ENCODE data around the gene ZNF211. TPM values are rescaled to one million over a fixed set of nuclear protein-coding genes. Genes with fewer than 3 reads are reported as not detected.

The ZNF211 gene
- total and polyA plus RNA-seq, 12 donors, result 5.7 to 26.6 (median 10.4) TPM

- DNase-seq, result no peak
- H3K4me3 ChIP-seq, result no peak overlapping the region
- peaks cover 0 to 100% (median 77%) of the 10 kb centered on the region in 11 donors for H3K9me3 ChIP-seq
- TF ChIP-seq, protein P1, sequence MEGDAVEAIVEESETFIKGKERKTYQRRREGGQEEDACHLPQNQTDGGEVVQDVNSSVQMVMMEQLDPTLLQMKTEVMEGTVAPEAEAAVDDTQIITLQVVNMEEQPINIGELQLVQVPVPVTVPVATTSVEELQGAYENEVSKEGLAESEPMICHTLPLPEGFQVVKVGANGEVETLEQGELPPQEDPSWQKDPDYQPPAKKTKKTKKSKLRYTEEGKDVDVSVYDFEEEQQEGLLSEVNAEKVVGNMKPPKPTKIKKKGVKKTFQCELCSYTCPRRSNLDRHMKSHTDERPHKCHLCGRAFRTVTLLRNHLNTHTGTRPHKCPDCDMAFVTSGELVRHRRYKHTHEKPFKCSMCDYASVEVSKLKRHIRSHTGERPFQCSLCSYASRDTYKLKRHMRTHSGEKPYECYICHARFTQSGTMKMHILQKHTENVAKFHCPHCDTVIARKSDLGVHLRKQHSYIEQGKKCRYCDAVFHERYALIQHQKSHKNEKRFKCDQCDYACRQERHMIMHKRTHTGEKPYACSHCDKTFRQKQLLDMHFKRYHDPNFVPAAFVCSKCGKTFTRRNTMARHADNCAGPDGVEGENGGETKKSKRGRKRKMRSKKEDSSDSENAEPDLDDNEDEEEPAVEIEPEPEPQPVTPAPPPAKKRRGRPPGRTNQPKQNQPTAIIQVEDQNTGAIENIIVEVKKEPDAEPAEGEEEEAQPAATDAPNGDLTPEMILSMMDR (IDR thresholded peaks at IDR 0.05), result no peak
- WGBS, 2 donors, result 98% methylated on average over 6 of the region's 6 CpGs
- H3K27me3 ChIP-seq, result no peaks in the 10 kb centered on the region
- no peak for ATAC-seq
- peaks cover 0 to 13% (median 8%) of the 10 kb centered on the region in 9 donors for H3K4me1 ChIP-seq
- peaks cover 0 to 73% (median 38%) of the 10 kb centered on the region in 9 donors for H3K36me3 ChIP-seq
- intact Hi-C loops (cut with DNase I), result no loop called here
- H3K27ac ChIP-seq, result no peak overlapping the region
Observed at GRCh38 chr19:57688011-57688763, 55.2 kb downstream of the ZNF211 start.

- DNase-seq (no peak), ATAC-seq (no peak)
- no peaks in the 10 kb centered on the region for H3K4me1 ChIP-seq
- H3K27me3 ChIP-seq, result no peaks in the 10 kb centered on the region
- intact Hi-C loops (cut with DNase I), result no loop called here
- TF ChIP-seq, protein P1 (IDR thresholded peaks at IDR 0.05), result no peak
- H3K27ac ChIP-seq, result no peak overlapping the region
- WGBS, 2 donors, result 91 to 100% methylated on average over 3 of the region's 3 CpGs
- H3K9me3 ChIP-seq, result peaks cover 0 to 100% (median 69%) of the 10 kb centered on the region in 11 donors
- no peak overlapping the region for H3K4me3 ChIP-seq
- peaks cover 0 to 74% (median 30%) of the 10 kb centered on the region in 9 donors for H3K36me3 ChIP-seq
Observed at GRCh38 chr19:57689750-57690149, 56.8 kb downstream of the ZNF211 start.

Other genes with a start within 250 kb of the ZNF211 start
- gene ZNF548, start 243.3 kb upstream of the ZNF211 start, total RNA-seq, result 10 to 100 TPM; 12.7 to 18.8 (median 14.2) TPM
- gene ZNF548, start 243.3 kb upstream of the ZNF211 start, polyA plus RNA-seq, result 1 to 10 TPM; 5.3 to 7.8 TPM
- 10 to 100 TPM in 5 of 10 donors, 1 to 10 TPM in 5; 7.7 to 11.6 (median 10.0) TPM for gene ZNF17, start 222.0 kb upstream of the ZNF211 start, total RNA-seq
- 1 to 10 TPM; 3.4 to 4.2 TPM for gene ZNF17, start 222.0 kb upstream of the ZNF211 start, polyA plus RNA-seq
- gene ZNF749, start 197.8 kb upstream of the ZNF211 start, total RNA-seq, result 1 to 10 TPM; 1.7 to 7.7 (median 2.4) TPM
- gene ZNF749, start 197.8 kb upstream of the ZNF211 start, polyA plus RNA-seq, result 10 to 100 TPM in 1 of 2 donors, 1 to 10 TPM in 1; 2.9 to 12.8 TPM
- gene VN1R1, start 176.0 kb upstream of the ZNF211 start, total RNA-seq, result 1 to 10 TPM; 1.9 to 6.5 (median 4.5) TPM
- gene VN1R1, start 176.0 kb upstream of the ZNF211 start, polyA plus RNA-seq, result 1 to 10 TPM in 1 of 2 donors, under 1 TPM in 1; 0.88 to 1.8 TPM
- gene ZNF772, start 155.6 kb upstream of the ZNF211 start, total RNA-seq, result 10 to 100 TPM; 18.6 to 27.4 (median 23.2) TPM
- 1 to 10 TPM; 2.4 to 2.7 TPM for gene ZNF772, start 155.6 kb upstream of the ZNF211 start, polyA plus RNA-seq
- gene ZNF419, start 145.4 kb upstream of the ZNF211 start, total RNA-seq, result 1 to 10 TPM; 5.4 to 9.1 (median 7.8) TPM
- gene ZNF419, start 145.4 kb upstream of the ZNF211 start, polyA plus RNA-seq, result 1 to 10 TPM; 5.0 to 9.2 TPM
- 1 to 10 TPM; 3.1 to 6.4 (median 5.0) TPM for gene ZNF773, start 133.2 kb upstream of the ZNF211 start, total RNA-seq
- gene ZNF773, start 133.2 kb upstream of the ZNF211 start, polyA plus RNA-seq, result 1 to 10 TPM; 2.4 to 3.2 TPM
- 1 to 10 TPM; 3.0 to 5.1 (median 3.8) TPM for gene ZNF549, start 105.8 kb upstream of the ZNF211 start, total RNA-seq
- gene ZNF549, start 105.8 kb upstream of the ZNF211 start, polyA plus RNA-seq, result 1 to 10 TPM; 2.1 to 2.9 TPM
- 1 to 10 TPM; 4.6 to 9.7 (median 7.5) TPM for gene ZNF550, start 73.3 kb upstream of the ZNF211 start, total RNA-seq
- gene ZNF550, start 73.3 kb upstream of the ZNF211 start, polyA plus RNA-seq, result 1 to 10 TPM; 3.3 to 6.7 TPM
- gene ZNF416, start 54.3 kb upstream of the ZNF211 start, total RNA-seq, result 1 to 10 TPM; 2.9 to 6.5 (median 4.6) TPM
- gene ZNF416, start 54.3 kb upstream of the ZNF211 start, polyA plus RNA-seq, result 1 to 10 TPM; 1.7 to 3.0 TPM
- gene ZIK1, start 49.0 kb upstream of the ZNF211 start, total RNA-seq, result 1 to 10 TPM; 2.7 to 5.4 (median 4.5) TPM
- gene ZIK1, start 49.0 kb upstream of the ZNF211 start, polyA plus RNA-seq, result 1 to 10 TPM; 1.2 to 3.7 TPM
- 1 to 10 TPM; 3.2 to 5.6 (median 4.4) TPM for gene ZNF530, start 33.3 kb upstream of the ZNF211 start, total RNA-seq
- 1 to 10 TPM; 4.7 to 5.8 TPM for gene ZNF530, start 33.3 kb upstream of the ZNF211 start, polyA plus RNA-seq
- 10 to 100 TPM in 8 of 10 donors, 1 to 10 TPM in 2; 9.5 to 18.0 (median 12.7) TPM for gene ZNF134, start 18.9 kb upstream of the ZNF211 start, total RNA-seq
- 1 to 10 TPM; 5.4 to 6.2 TPM for gene ZNF134, start 18.9 kb upstream of the ZNF211 start, polyA plus RNA-seq
- under 1 TPM in 5 of 10 donors, not detected in 5; 0.10 to 0.57 (median 0.19) TPM for gene ZSCAN4, start 35.8 kb downstream of the ZNF211 start, total RNA-seq
- gene ZSCAN4, start 35.8 kb downstream of the ZNF211 start, polyA plus RNA-seq, result under 1 TPM; 0.03 to 0.29 TPM
- gene ZNF551, start 48.8 kb downstream of the ZNF211 start, total RNA-seq, result 1 to 10 TPM; 3.3 to 5.5 (median 4.1) TPM
- 1 to 10 TPM; 1.8 to 1.9 TPM for gene ZNF551, start 48.8 kb downstream of the ZNF211 start, polyA plus RNA-seq
- 1 to 10 TPM; 2.8 to 5.7 (median 4.4) TPM for gene ZNF154, start 76.0 kb downstream of the ZNF211 start, total RNA-seq
- 1 to 10 TPM; 1.2 to 6.4 TPM for gene ZNF154, start 76.0 kb downstream of the ZNF211 start, polyA plus RNA-seq
- gene ZNF671, start 94.5 kb downstream of the ZNF211 start, total RNA-seq, result 10 to 100 TPM in 1 of 10 donors, 1 to 10 TPM in 9; 5.8 to 10.4 (median 7.7) TPM
- 1 to 10 TPM; 3.9 to 6.8 TPM for gene ZNF671, start 94.5 kb downstream of the ZNF211 start, polyA plus RNA-seq
- 10 to 100 TPM in 9 of 10 donors, 1 to 10 TPM in 1; 9.5 to 18.0 (median 13.4) TPM for gene ZNF776, start 113.6 kb downstream of the ZNF211 start, total RNA-seq
- gene ZNF776, start 113.6 kb downstream of the ZNF211 start, polyA plus RNA-seq, result 1 to 10 TPM; 4.1 to 6.5 TPM
- gene ZNF586, start 136.5 kb downstream of the ZNF211 start, total RNA-seq, result 10 to 100 TPM in 6 of 10 donors, 1 to 10 TPM in 4; 7.6 to 14.4 (median 11.0) TPM
- gene ZNF586, start 136.5 kb downstream of the ZNF211 start, polyA plus RNA-seq, result 1 to 10 TPM; 6.7 to 8.8 TPM
- 1 to 10 TPM; 1.9 to 6.6 (median 2.7) TPM for gene ZNF552, start 181.7 kb downstream of the ZNF211 start, total RNA-seq
- 1 to 10 TPM; 1.5 to 3.9 TPM for gene ZNF552, start 181.7 kb downstream of the ZNF211 start, polyA plus RNA-seq
- gene ZNF587B, start 197.1 kb downstream of the ZNF211 start, total RNA-seq, result 1 to 10 TPM; 5.3 to 8.1 (median 7.1) TPM
- gene ZNF587B, start 197.1 kb downstream of the ZNF211 start, polyA plus RNA-seq, result 1 to 10 TPM; 1.3 to 7.5 TPM
- gene ZNF587, start 216.7 kb downstream of the ZNF211 start, total RNA-seq, result 10 to 100 TPM; 16.0 to 24.8 (median 20.0) TPM
- 10 to 100 TPM in 1 of 2 donors, 1 to 10 TPM in 1; 4.2 to 39.1 TPM for gene ZNF587, start 216.7 kb downstream of the ZNF211 start, polyA plus RNA-seq

Measured in heart right ventricle (tissue), 16 donors.